ENCODE data around the gene APOO. TPM values are rescaled to one million over a fixed set of nuclear protein-coding genes. Genes with fewer than 3 reads are reported as not detected.

APOO gene
- total RNA-seq, 1 experiment from 2014 or later = 95.3 TPM

DNA sequence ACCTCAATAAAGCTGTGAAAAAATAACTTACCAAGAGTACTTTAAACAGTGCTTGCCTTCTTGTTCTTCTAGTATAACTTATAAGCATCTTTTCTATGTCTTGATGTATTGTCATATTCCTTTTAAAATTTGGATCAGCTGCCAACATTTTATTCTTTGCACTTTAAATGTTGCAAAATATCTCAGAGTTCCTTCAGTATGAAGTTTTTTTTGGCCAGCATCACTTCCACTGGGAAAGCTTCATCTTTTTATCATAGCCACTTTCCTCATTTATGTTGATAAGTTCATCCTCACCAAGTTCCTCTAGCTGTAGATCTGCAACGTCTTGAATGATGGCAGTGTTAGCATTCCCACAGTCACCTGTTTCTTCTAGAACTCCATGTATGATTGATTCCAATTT, 24.3 kb upstream of the APOO start:
- H2BK5ac ChIP-seq (ENCODE audit: insufficient read length, low read length) = no peak overlapping the region
- WGBS (ENCODE audit: extremely low coverage, insufficient read length, low lambda C conversion rate) = no CpG with 5 or more reads among the region's 1 CpG
- Mint-ChIP-seq H3K9me3 (no peaks in the 10 kb centered on the region), H3K36me3 (ENCODE audit: insufficient read depth in 1 of 3, low read depth in 3 of 3) (no peaks in the 10 kb centered on the region), H3K27me3 (ENCODE audit: low read depth) (no peaks in the 10 kb centered on the region), H3K4me3 (no peak overlapping the region), H3K27ac (no peak overlapping the region), H3K4me1 (peaks cover 9 to 17% of the 10 kb centered on the region in 2 experiments)
- H3K4me1 ChIP-seq (ENCODE audit: insufficient read depth, low read length) = no peaks in the 10 kb centered on the region; the same call in 1 of the 2 replicates
- H2BK20ac ChIP-seq (ENCODE audit: low read depth, low read length, poor library complexity, severe bottlenecking) = no peak overlapping the region
- H3K4me2 ChIP-seq (ENCODE audit: insufficient read depth, insufficient read length, low read length) = no peak overlapping the region
- no peaks in the 10 kb centered on the region for H3K79me1 ChIP-seq (ENCODE audit: insufficient read depth, low read depth, low read length, poor library complexity, severe bottlenecking)
- no peak overlapping the region for H3K4ac ChIP-seq (ENCODE audit: low read depth, low read length)
- H3K23ac ChIP-seq (ENCODE audit: insufficient read length, low read depth, low read length) = no peak overlapping the region
- H2AFZ ChIP-seq (ENCODE audit: low read length) = no peak overlapping the region
- no peaks in the 10 kb centered on the region for H3K9me3 ChIP-seq (ENCODE audit: control insufficient read depth, low read depth, low read length)
- H4K91ac ChIP-seq (ENCODE audit: insufficient read length, low read depth, low read length) = no peak overlapping the region
- no peaks in the 10 kb centered on the region for H3K79me2 ChIP-seq (ENCODE audit: insufficient read depth, low read length)
- H3K23me2 ChIP-seq (ENCODE audit: insufficient read length, low read depth, low read length, poor library complexity, severe bottlenecking) = no peaks in the 10 kb centered on the region
- H3K18ac ChIP-seq (ENCODE audit: insufficient read length, low read depth, low read length) = no peak overlapping the region
- no peaks in the 10 kb centered on the region for H3K27me3 ChIP-seq (ENCODE audit: insufficient read depth, low read length)
- H2AK5ac ChIP-seq (ENCODE audit: insufficient read length, low read length) = no peak overlapping the region
- no peak overlapping the region for H3K27ac ChIP-seq (ENCODE audit: insufficient read length, low read depth, low read length)
- H2BK12ac ChIP-seq (ENCODE audit: insufficient read length, low read depth, low read length) = no peak overlapping the region
- H3K56ac ChIP-seq (ENCODE audit: insufficient read length, low read depth, low read length) = no peak overlapping the region
- TF ChIP-seq, protein P1, sequence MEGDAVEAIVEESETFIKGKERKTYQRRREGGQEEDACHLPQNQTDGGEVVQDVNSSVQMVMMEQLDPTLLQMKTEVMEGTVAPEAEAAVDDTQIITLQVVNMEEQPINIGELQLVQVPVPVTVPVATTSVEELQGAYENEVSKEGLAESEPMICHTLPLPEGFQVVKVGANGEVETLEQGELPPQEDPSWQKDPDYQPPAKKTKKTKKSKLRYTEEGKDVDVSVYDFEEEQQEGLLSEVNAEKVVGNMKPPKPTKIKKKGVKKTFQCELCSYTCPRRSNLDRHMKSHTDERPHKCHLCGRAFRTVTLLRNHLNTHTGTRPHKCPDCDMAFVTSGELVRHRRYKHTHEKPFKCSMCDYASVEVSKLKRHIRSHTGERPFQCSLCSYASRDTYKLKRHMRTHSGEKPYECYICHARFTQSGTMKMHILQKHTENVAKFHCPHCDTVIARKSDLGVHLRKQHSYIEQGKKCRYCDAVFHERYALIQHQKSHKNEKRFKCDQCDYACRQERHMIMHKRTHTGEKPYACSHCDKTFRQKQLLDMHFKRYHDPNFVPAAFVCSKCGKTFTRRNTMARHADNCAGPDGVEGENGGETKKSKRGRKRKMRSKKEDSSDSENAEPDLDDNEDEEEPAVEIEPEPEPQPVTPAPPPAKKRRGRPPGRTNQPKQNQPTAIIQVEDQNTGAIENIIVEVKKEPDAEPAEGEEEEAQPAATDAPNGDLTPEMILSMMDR (conservative IDR thresholded peaks at IDR 0.05) = no peak
- H2BK120ac ChIP-seq (ENCODE audit: low read depth, low read length, poor library complexity, severe bottlenecking) = no peak overlapping the region
- no peak overlapping the region for H3K14ac ChIP-seq (ENCODE audit: insufficient read depth, low read length)
- H2BK15ac ChIP-seq (ENCODE audit: low read depth, low read length) = no peak overlapping the region
- H4K5ac ChIP-seq (ENCODE audit: insufficient read length, low read depth, low read length) = no peak overlapping the region
- H3K9ac ChIP-seq (ENCODE audit: extremely low read depth, insufficient read length, low read length) = no peak overlapping the region
- H4K8ac ChIP-seq (replicated peaks; ENCODE audit: insufficient read length, low read depth, low read length) = no peak overlapping the region
- no peak overlapping the region for H3T11ph ChIP-seq (ENCODE audit: low read length)
- H4K20me1 ChIP-seq (ENCODE audit: control insufficient read depth, insufficient read depth, insufficient read length) = no peaks in the 10 kb centered on the region
- no peak for DNase-seq

All from H9 (cell line).